Upper lobe of left lung (tissue), 6 donors: ENCODE data around the gene CDKN1C. TPM values are rescaled to one million over a fixed set of nuclear protein-coding genes. Genes with fewer than 3 reads are reported as not detected.
A peak's percentile ranks its signal among the peaks of the same experiment; 100 is the strongest.

Source experiments
- ATAC-seq, 2 donors: fragments of 200-7000 bp; cut with Tn5 transposase; one replicate each; pipeline ENCODE4 v1.9.1; 2022; ENCODE audit warnings: mild to moderate bottlenecking in 2 of 2, moderate library complexity in 2 of 2; ENCODE audit not compliant: low FRiP score in 2 of 2
- DNase-seq, 2 donors: peaks; one replicate each; pipeline ENCODE4 v3.0.0-alpha.2; 2019 to 2020
- H3K27ac ChIP-seq, 4 donors: fragments of 200-600 bp; sonication (generic); one replicate each; pipeline ENCODE4 v1.5.1; 2016 to 2019
- H3K27me3 ChIP-seq, 4 donors: fragments of 200-600 bp; sonication (generic); one replicate each; pipeline ENCODE4 v1.5.1; 2017 to 2019
- H3K36me3 ChIP-seq, 4 donors: fragments of 200-600 bp; sonication (generic); one replicate each; pipeline ENCODE4 v1.5.1; 2016 to 2019
- H3K4me1 ChIP-seq, 4 donors: fragments of 200-600 bp; sonication (generic); one replicate each; pipeline ENCODE4 v1.5.1; 2018 to 2019
- H3K4me3 ChIP-seq, 4 donors: fragments of 200-600 bp; sonication (generic); one replicate each; pipeline ENCODE4 v1.5.1; 2017 to 2019; ENCODE audit warnings: mild to moderate bottlenecking in 2 of 4, moderate library complexity in 1 of 4
- H3K9me3 ChIP-seq, 4 donors: fragments of 200-600 bp; sonication (generic); one replicate each; pipeline ENCODE4 v1.5.1; 2018 to 2019
- CTCF ChIP-seq, 6 experiments: fragments of 450-650 bp in 4 of 6; fragments of 200-600 bp in 2 of 6; sonication (generic) in 2 of 6; IDR thresholded peaks; one replicate each; pipeline ENCODE4 v1.5.1; 2016 to 2019; ENCODE audit warnings: antibody characterized with exemption in 6 of 6
- EP300 ChIP-seq, 4 donors: sonication (generic); formaldehyde crosslinking; IDR thresholded peaks; one replicate each; pipeline ENCODE4 v1.5.1; 2017; ENCODE audit warnings: antibody characterized with exemption in 4 of 4, control low read depth in 2 of 4
- POLR2A ChIP-seq, 4 donors: fragments of 450-650 bp; IDR thresholded peaks; one replicate each; pipeline ENCODE4 v1.5.1; 2016 to 2017; ENCODE audit warnings: antibody characterized with exemption in 4 of 4, mild to moderate bottlenecking in 2 of 4
- POLR2AphosphoS5 ChIP-seq, 2 donors: sonication (generic); formaldehyde crosslinking; IDR thresholded peaks; one replicate each; pipeline ENCODE4 v1.5.1; 2017; ENCODE audit warnings: antibody characterized with exemption in 2 of 2
- WGBS, 2 donors: methylation state at CpG; one replicate each; pipeline ENCODE4 v1.1.5; 2017 to 2018; 5-methylcytosine and 5-hydroxymethylcytosine counted together
- total RNA-seq, 6 donors: library from RNA; depleted of rRNA in 4 of 6; stranded (reverse); fragments of >200 nt in 4 of 6; gene quantifications; one replicate each; pipeline versions ENCODE4 v1.1.0 to v1.2.1, GENCODE V29; 2016 to 2021
- donor health status: DM: no; HTN: no; CAD: no; lungs with moderate emphysema.
- donor health status: DM: no; HTN: yes; CAD: no; lungs with severe emphysema.

Gene CDKN1C
- total RNA-seq, 6 donors from 2014 or later: 23.4 to 71.9 (median 33.6) TPM

- no peaks in the 10 kb centered on the region for H3K36me3 ChIP-seq
- no peak for TF ChIP-seq EP300 (IDR thresholded peaks at IDR 0.05)
- TF ChIP-seq CTCF (IDR thresholded peaks at IDR 0.05): no peak
- no peak for TF ChIP-seq POLR2AphosphoS5 (IDR thresholded peaks at IDR 0.05)
- no peak for ATAC-seq
- peak overlapping the region in 3 of 4 donors; percentile 77 to 90 (median 86) for H3K4me3 ChIP-seq
- no peak for DNase-seq
- H3K27me3 ChIP-seq: peaks cover 0 to 8% (median 3%) of the 10 kb centered on the region in 4 donors
- 76 to 88% methylated on average over 7 to 11 of the region's 11 CpGs for WGBS, 2 donors
- no peaks in the 10 kb centered on the region for H3K9me3 ChIP-seq
- peak overlapping the region in 1 of 4 donors; percentile 5 for H3K27ac ChIP-seq
- peaks cover 16 to 36% (median 19%) of the 10 kb centered on the region in 4 donors for H3K4me1 ChIP-seq
Measured at GRCh38 chr11:2882396-2883110, 3.0 kb downstream of the CDKN1C start.

GRCh38 chr11:2881981-2882375 is 3.6 kb downstream of the CDKN1C start:
- TF ChIP-seq POLR2AphosphoS5 (IDR thresholded peaks at IDR 0.05) (no peak), POLR2A (IDR thresholded peaks at IDR 0.05) (no peak), CTCF (IDR thresholded peaks at IDR 0.05) (no peak), EP300 (IDR thresholded peaks at IDR 0.05) (no peak)
- no peaks in the 10 kb centered on the region for H3K36me3 ChIP-seq
- WGBS, 2 donors: 40 to 69% methylated on average over 4 to 12 of the region's 12 CpGs
- H3K27me3 ChIP-seq: peaks cover 0 to 8% (median 3%) of the 10 kb centered on the region in 4 donors
- DNase-seq (peak in 1 of 2 donors; percentile 60), ATAC-seq (no peak)
- H3K4me3 ChIP-seq: peak overlapping the region in 1 of 4 donors; percentile 6
- no peaks in the 10 kb centered on the region for H3K9me3 ChIP-seq
- peak overlapping the region in 1 of 4 donors; percentile 5 for H3K27ac ChIP-seq
- peaks cover 16 to 33% (median 19%) of the 10 kb centered on the region in 4 donors for H3K4me1 ChIP-seq

GRCh38 chr11:2881076-2881980 is 4.2 kb downstream of the CDKN1C start:
- Histone ChIP-seq H3K36me3 (no peaks in the 10 kb centered on the region), H3K27ac (no peak overlapping the region), H3K4me1 (peaks cover 12 to 27% (median 16%) of the 10 kb centered on the region in 4 donors), H3K4me3 (peak overlapping the region in 1 of 4 donors; percentile 6), H3K27me3 (peaks cover 0 to 8% (median 3%) of the 10 kb centered on the region in 4 donors), H3K9me3 (no peaks in the 10 kb centered on the region)
- TF ChIP-seq CTCF (IDR thresholded peaks at IDR 0.05) (no peak), EP300 (IDR thresholded peaks at IDR 0.05) (no peak), POLR2A (IDR thresholded peaks at IDR 0.05) (no peak), POLR2AphosphoS5 (IDR thresholded peaks at IDR 0.05) (no peak)
- 86 to 90% methylated on average over 14 to 17 of the region's 19 CpGs for WGBS, 2 donors
- ATAC-seq (no peak), DNase-seq (peak in 1 of 2 donors; percentile 62)

GRCh38 chr11:2880646-2881045 is 4.9 kb downstream of the CDKN1C start:
- 83 to 87% methylated on average over 7 of the region's 7 CpGs for WGBS, 2 donors
- DNase-seq: no peak

More at GRCh38 chr11:2880646-2881045, 4.9 kb downstream of the CDKN1C start:
- no peaks in the 10 kb centered on the region for H3K36me3 ChIP-seq
- H3K27ac ChIP-seq: no peak overlapping the region
- H3K27me3 ChIP-seq: peaks cover 0 to 8% (median 3%) of the 10 kb centered on the region in 4 donors
- H3K9me3 ChIP-seq: no peaks in the 10 kb centered on the region
- H3K4me3 ChIP-seq: no peak overlapping the region
- peaks cover 8 to 23% (median 13%) of the 10 kb centered on the region in 4 donors for H3K4me1 ChIP-seq
- ATAC-seq: no peak
- TF ChIP-seq POLR2AphosphoS5 (IDR thresholded peaks at IDR 0.05): no peak
- TF ChIP-seq POLR2A (IDR thresholded peaks at IDR 0.05): no peak
- TF ChIP-seq EP300 (IDR thresholded peaks at IDR 0.05): no peak
- TF ChIP-seq CTCF (IDR thresholded peaks at IDR 0.05): no peak
